C4-2B (cell line): ENCODE results near the gene RPL4.

Experiments used
- H3K27ac ChIP-seq: fragments of 450-650 bp; 2 replicates; pipeline ENCODE4 v1.5.1; 2017
- ZFX ChIP-seq: fragments of 450-650 bp; IDR thresholded peaks from 2 replicates; pipeline ENCODE4 v1.6.1; 2017
- TF ChIP-seq, protein P1 (sequence below): fragments of 450-650 bp; conservative IDR thresholded peaks from 2 replicates; pipeline ENCODE4 v1.5.1; 2017; ENCODE audit warnings: mild to moderate bottlenecking

Gene RPL4

DNA sequence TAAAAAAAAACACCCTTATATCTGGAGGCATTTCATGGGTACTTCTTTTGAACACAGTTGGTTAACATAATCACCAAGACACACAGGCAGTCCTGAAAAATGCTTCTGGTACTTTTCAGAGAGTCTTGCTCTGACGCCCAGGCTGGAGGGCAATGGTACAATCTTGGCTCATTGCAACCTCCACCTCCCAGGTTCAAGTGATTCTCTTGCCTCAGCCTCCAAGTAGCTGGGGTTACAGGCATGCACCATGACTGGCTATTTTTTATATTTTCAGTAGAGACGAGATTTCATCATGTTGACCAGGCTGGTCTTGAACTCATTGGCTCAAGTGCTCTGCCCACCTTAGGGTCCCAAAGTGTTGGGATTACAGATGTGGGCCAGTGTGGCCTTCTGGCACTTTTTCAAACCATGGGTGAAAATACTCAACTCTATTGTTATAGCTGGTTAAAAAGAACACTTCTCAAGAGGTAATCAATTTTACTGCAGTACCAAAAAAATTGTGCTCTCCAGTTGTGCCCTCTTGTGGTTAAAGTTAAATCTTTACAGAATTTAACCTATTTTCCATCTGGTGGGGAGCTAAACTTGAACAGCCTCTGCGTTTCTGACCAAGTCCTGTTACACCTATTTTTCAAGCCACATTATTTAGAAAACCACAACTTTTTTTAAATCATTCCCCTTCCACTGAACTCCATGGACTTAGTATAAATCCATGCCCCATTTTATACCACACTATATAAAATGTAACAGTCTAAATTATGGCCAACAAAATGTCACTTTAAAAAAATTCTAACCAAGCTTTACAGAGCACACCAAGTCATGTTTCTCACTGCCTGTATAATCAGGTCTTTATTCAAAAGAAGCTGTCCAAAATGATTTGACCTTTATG lies 5.9 kb downstream of the RPL4 start:
- no peak for TF ChIP-seq ZFX
- TF ChIP-seq, protein P1, sequence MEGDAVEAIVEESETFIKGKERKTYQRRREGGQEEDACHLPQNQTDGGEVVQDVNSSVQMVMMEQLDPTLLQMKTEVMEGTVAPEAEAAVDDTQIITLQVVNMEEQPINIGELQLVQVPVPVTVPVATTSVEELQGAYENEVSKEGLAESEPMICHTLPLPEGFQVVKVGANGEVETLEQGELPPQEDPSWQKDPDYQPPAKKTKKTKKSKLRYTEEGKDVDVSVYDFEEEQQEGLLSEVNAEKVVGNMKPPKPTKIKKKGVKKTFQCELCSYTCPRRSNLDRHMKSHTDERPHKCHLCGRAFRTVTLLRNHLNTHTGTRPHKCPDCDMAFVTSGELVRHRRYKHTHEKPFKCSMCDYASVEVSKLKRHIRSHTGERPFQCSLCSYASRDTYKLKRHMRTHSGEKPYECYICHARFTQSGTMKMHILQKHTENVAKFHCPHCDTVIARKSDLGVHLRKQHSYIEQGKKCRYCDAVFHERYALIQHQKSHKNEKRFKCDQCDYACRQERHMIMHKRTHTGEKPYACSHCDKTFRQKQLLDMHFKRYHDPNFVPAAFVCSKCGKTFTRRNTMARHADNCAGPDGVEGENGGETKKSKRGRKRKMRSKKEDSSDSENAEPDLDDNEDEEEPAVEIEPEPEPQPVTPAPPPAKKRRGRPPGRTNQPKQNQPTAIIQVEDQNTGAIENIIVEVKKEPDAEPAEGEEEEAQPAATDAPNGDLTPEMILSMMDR = peak; percentile 2
- H3K27ac ChIP-seq = peak overlapping the region; percentile 93; the same call in 1 of the 2 replicates

DNA sequence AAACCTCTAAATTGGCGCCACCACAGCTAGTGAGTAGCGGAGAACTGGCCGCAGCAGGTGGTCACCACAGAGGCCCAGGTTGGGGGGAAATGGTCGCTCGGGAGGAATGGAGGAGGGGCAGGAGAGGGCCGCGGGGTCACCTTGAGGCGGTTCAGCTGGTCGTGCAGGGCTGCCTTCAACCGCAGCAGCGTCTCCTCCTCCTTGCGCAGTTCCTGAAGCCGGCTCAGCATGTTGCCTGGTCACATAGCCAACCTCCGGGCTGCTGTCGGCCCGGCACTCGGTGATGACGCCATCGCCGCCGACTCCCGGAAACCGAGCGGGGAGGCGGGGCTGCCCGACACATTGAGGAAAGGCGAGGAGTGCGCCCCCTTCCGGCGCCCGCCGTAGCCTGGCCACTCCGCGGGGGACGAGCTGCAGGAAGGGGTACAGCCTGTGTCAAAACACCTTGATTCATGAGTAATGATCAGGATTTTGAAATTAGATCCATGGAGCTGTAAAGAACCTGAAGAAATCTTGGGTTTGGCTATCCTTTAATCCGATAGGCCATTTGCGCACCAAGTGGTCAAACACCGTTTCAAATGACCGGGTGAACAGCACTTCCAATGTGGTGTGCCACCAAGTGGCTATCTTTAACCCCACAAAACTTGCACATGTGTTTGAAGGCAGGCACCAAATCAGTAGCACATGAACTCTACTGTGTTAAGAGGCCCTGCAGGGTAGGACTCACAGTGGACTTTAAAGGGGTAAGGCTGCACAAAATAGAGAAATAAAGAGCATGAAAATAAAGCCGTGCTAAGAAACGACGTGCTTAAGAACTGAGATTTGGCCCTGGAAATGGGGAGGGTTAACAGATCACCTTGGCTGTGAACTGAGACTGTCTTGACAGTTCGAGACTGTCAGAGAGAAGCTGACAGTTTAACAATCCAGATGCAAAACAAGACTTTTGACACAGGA lies 6.9 kb downstream of the RPL4 start, which contains the start of gene SNAPC5:
TSS of gene SNAPC5 (minus strand) at position 261 of the 954 bp plus-strand sequence. CDS start at position 230, 31 bp downstream.
- peak within 1 kb of the TSS; percentile 93 for H3K27ac ChIP-seq
- no peak for TF ChIP-seq ZFX
- TF ChIP-seq, protein P1 = peak; percentile 99

DNA sequence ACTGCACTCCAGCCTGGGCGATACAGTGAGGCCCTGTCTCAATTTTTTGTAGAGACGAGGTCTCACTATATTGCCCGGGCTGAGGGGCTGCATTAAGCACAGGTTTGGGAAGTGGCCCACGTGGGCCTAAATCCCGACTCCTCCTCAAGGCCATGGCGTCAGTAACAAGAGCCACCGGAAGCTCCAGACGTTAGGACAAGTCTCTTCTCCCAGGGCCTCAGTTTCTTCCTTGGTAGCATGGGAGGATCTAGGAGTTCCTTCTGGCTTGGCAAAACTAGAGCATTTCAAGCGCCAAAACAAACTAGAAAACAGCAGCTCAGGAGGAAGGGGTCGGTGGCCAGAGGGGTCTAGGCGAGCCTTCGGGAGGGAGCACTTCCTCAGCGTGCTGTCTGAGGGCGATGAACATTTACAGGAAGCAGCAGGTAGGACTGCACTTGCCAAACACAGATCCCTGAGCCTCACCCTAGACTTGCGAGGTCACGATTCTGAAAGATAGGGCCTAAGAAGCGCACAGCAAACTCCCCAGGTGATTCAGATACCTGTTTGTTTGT lies 7.6 kb downstream of the RPL4 start:
- H3K27ac ChIP-seq = peak overlapping the region; percentile 93
- TF ChIP-seq, protein P1 = no peak
- TF ChIP-seq ZFX = no peak; the same call in 1 of the 2 replicates

DNA sequence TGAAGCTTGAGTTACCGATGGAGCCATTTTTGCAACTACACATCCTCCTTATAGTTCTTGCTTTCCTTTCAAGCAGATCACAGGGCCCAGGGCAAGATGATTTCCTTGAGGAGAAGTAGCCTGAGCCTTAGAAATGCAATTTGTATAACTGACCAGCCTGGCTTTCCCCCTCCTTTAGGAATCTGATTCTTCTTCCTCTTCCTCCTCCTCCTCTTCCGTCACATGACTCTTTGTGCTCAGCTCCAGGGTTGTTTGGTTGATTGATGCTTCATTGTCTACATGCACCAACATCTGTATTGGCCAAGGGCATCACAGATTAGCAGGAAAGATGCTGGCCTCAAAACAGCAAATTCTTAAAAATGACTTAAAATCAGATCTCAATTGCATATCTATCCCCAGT lies 10.4 kb downstream of the RPL4 start:
- TF ChIP-seq, protein P1 = no peak
- no peak for TF ChIP-seq ZFX
- H3K27ac ChIP-seq = no peak overlapping the region

DNA sequence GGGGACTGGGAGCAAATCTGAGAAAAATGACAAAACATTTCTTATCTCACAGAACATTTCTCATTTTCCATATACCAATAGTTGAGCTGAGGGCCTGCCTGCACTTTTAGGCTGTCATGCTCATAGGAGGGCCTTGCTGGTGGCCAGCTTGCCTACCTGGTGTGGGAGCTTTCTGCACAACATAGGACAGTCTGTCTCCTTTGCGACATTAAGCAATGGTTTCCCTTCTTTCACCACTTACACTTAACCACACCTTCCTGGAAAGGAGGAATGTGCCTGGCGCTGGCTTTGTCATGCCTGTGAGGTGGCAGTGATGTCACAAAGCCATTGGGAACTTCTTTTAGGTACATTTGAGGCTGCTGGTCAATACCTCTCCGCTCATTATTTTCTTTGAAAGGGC lies 12.8 kb downstream of the RPL4 start:
- TF ChIP-seq ZFX = no peak
- TF ChIP-seq, protein P1 = no peak
- H3K27ac ChIP-seq = no peak overlapping the region

DNA sequence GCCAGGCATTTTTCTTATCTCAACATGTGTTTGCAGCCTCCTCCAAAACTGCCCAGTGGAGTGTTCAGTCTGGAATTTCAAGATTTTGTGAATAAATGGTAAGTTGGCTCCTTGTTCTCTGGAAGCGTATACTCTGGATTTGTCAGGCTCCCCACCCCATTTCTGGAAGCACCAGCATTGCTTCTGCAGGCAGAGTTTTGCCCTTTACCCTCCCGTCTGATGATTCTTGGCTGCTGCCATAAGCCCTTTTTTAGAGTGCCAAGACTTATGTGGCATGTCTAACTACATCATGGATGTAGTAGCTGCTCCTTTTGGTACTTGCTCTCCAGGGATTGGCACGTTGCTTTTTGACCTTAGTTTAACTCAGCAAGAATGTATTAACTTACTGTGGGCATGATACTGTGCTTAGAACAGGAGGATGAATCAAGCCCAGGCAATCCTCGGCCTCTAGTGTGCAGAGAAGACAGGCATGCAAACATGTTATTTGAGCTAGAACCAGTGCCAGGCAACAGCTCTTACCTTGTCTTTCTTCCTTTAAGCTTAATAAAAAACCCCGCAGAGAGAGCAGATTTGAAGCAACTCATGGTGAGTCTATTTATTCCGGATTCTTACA lies 15.4 kb downstream of the RPL4 start:
- H3K27ac ChIP-seq = no peak overlapping the region
- no peak for TF ChIP-seq ZFX
- TF ChIP-seq, protein P1 = no peak
